Measurements from ENCODE around the gene CYP2U1.

DNA sequence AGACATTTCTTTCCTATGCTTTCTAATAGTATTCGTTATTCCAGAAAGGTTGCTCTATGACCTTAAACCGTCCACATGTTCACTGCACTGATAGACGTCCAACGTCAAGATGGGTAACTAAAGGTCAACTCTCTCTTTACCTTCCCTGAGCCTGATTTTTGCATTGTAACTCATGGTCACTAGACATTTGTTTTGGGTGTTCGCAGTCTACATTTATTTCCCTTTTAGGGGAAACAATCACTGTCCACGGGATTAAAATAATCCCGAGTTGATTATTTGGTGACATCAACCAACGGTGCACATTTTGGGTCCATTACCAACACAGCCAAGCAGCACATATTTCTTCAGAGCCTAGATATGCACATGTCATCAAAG lies 57.8 kb downstream of the CYP2U1 start:
- no peak for TF ChIP-seq POLR2AphosphoS5 (IDR thresholded peaks at IDR 0.05)
- TF ChIP-seq EP300 (IDR thresholded peaks at IDR 0.05) = no peak
- TF ChIP-seq, protein P1, sequence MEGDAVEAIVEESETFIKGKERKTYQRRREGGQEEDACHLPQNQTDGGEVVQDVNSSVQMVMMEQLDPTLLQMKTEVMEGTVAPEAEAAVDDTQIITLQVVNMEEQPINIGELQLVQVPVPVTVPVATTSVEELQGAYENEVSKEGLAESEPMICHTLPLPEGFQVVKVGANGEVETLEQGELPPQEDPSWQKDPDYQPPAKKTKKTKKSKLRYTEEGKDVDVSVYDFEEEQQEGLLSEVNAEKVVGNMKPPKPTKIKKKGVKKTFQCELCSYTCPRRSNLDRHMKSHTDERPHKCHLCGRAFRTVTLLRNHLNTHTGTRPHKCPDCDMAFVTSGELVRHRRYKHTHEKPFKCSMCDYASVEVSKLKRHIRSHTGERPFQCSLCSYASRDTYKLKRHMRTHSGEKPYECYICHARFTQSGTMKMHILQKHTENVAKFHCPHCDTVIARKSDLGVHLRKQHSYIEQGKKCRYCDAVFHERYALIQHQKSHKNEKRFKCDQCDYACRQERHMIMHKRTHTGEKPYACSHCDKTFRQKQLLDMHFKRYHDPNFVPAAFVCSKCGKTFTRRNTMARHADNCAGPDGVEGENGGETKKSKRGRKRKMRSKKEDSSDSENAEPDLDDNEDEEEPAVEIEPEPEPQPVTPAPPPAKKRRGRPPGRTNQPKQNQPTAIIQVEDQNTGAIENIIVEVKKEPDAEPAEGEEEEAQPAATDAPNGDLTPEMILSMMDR (IDR thresholded peaks at IDR 0.05) = no peak
- no peak for TF ChIP-seq POLR2A (IDR thresholded peaks at IDR 0.05)
